A549 (cell line): ENCODE data around the gene DGAT2L6.

Source experiments
- CHD2 ChIP-seq: fragments of 150-350 bp; IDR thresholded peaks from 2 replicates; pipeline ENCODE4 v1.6.1; 2014; ENCODE audit warnings: low read length; ENCODE audit not compliant: partially characterized antibody
- FOXS1 ChIP-seq: fragments of 250-450 bp; sonication (Bioruptor Pico); IDR thresholded peaks from 2 replicates; pipeline ENCODE4 v1.5.0; 2020; ENCODE audit warnings: mild to moderate bottlenecking, moderate library complexity
- HDAC2 ChIP-seq: fragments of 200-600 bp; sonication (generic); IDR thresholded peaks from 2 replicates; pipeline ENCODE4 v1.6.1; 2016
- NFE2L2 ChIP-seq: fragments of 150-350 bp; conservative IDR thresholded peaks from 2 replicates; pipeline ENCODE4 v1.6.1; 2014; ENCODE audit warnings: low read length
- PHF8 ChIP-seq: fragments of 200-600 bp; sonication (generic); IDR thresholded peaks from 2 replicates; pipeline ENCODE4 v1.6.1; 2016; ENCODE audit warnings: low read depth, mild to moderate bottlenecking, antibody characterized with exemption, moderate library complexity, borderline replicate concordance
- POLR2A ChIP-seq: IDR thresholded peaks from 2 replicates; pipeline ENCODE4 v1.6.1; 2012; ENCODE audit warnings: mild to moderate bottlenecking, low read length
- RFX5 ChIP-seq: fragments of 450-650 bp; IDR thresholded peaks from 2 replicates; pipeline ENCODE4 v1.7.1; 2014; ENCODE audit warnings: antibody characterized with exemption, mild to moderate bottlenecking, moderate library complexity
- SMC3 ChIP-seq: fragments of >200 bp; sonication (Bioruptor Twin); formaldehyde crosslinking; IDR thresholded peaks from 3 replicates; pipeline ENCODE4 v1.6.1; 2018; ENCODE audit warnings: inconsistent platforms
- ZC3H11A ChIP-seq: fragments of 450-650 bp; IDR thresholded peaks from 2 replicates; pipeline ENCODE4 v1.6.1; 2014; ENCODE audit warnings: antibody characterized with exemption, mild to moderate bottlenecking
- ZFP36 ChIP-seq: fragments of 450-650 bp; IDR thresholded peaks from 2 replicates; pipeline ENCODE4 v1.6.1; 2014; ENCODE audit warnings: borderline replicate concordance; ENCODE audit not compliant: partially characterized antibody
- TF ChIP-seq, protein P1 (sequence below): fragments of >200 bp; sonication (Bioruptor Twin); formaldehyde crosslinking; IDR thresholded peaks from 3 replicates; pipeline ENCODE4 v1.5.1; 2016
- TF ChIP-seq, protein P2 (sequence below): fragments of 450-650 bp; IDR thresholded peaks from 2 replicates; pipeline ENCODE4 v1.6.1; 2014; ENCODE audit warnings: antibody characterized with exemption
- TF ChIP-seq, protein P3 (sequence below): fragments of 200-600 bp; sonication (generic); IDR thresholded peaks from 2 replicates; pipeline ENCODE4 v1.6.1; 2016; ENCODE audit warnings: antibody characterized with exemption, mild to moderate bottlenecking, moderate library complexity

DNA sequence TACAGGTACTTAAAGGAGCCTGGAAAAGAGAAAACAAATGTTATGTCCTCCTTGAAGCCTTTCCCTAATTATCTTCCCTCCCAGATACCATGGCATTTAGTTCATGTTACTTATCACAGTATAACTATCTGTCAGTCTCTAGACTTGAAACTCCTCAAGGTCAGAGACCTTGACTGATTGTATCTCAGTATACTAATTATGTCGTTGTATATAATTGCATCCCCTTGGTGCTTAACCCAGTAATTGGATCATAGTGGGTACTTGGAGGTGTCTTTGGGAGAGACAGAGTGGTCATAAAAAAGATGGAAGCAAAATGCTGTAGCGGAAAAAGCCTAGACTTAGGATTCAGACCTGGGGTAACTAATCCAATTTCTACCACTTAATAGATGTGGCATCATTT, 35.9 kb upstream of the DGAT2L6 start:
- TF ChIP-seq, protein P1, sequence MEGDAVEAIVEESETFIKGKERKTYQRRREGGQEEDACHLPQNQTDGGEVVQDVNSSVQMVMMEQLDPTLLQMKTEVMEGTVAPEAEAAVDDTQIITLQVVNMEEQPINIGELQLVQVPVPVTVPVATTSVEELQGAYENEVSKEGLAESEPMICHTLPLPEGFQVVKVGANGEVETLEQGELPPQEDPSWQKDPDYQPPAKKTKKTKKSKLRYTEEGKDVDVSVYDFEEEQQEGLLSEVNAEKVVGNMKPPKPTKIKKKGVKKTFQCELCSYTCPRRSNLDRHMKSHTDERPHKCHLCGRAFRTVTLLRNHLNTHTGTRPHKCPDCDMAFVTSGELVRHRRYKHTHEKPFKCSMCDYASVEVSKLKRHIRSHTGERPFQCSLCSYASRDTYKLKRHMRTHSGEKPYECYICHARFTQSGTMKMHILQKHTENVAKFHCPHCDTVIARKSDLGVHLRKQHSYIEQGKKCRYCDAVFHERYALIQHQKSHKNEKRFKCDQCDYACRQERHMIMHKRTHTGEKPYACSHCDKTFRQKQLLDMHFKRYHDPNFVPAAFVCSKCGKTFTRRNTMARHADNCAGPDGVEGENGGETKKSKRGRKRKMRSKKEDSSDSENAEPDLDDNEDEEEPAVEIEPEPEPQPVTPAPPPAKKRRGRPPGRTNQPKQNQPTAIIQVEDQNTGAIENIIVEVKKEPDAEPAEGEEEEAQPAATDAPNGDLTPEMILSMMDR, result no peak
- TF ChIP-seq ZFP36 (no peak), POLR2A (no peak), SMC3 (no peak), ZC3H11A (no peak), CHD2 (no peak), FOXS1 (CRISPR knock-in tag) (no peak), RFX5 (no peak), PHF8 (no peak), HDAC2 (no peak), NFE2L2 (no peak)
- TF ChIP-seq, protein P2, sequence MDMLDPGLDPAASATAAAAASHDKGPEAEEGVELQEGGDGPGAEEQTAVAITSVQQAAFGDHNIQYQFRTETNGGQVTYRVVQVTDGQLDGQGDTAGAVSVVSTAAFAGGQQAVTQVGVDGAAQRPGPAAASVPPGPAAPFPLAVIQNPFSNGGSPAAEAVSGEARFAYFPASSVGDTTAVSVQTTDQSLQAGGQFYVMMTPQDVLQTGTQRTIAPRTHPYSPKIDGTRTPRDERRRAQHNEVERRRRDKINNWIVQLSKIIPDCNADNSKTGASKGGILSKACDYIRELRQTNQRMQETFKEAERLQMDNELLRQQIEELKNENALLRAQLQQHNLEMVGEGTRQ, result no peak
- TF ChIP-seq, protein P3, sequence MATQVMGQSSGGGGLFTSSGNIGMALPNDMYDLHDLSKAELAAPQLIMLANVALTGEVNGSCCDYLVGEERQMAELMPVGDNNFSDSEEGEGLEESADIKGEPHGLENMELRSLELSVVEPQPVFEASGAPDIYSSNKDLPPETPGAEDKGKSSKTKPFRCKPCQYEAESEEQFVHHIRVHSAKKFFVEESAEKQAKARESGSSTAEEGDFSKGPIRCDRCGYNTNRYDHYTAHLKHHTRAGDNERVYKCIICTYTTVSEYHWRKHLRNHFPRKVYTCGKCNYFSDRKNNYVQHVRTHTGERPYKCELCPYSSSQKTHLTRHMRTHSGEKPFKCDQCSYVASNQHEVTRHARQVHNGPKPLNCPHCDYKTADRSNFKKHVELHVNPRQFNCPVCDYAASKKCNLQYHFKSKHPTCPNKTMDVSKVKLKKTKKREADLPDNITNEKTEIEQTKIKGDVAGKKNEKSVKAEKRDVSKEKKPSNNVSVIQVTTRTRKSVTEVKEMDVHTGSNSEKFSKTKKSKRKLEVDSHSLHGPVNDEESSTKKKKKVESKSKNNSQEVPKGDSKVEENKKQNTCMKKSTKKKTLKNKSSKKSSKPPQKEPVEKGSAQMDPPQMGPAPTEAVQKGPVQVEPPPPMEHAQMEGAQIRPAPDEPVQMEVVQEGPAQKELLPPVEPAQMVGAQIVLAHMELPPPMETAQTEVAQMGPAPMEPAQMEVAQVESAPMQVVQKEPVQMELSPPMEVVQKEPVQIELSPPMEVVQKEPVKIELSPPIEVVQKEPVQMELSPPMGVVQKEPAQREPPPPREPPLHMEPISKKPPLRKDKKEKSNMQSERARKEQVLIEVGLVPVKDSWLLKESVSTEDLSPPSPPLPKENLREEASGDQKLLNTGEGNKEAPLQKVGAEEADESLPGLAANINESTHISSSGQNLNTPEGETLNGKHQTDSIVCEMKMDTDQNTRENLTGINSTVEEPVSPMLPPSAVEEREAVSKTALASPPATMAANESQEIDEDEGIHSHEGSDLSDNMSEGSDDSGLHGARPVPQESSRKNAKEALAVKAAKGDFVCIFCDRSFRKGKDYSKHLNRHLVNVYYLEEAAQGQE, result no peak
